ES-I3 (cell line): ENCODE data around the gene TRMT1.

ENCODE experiments used
- H3K36me3 ChIP-seq: 2 replicates; pipeline ENCODE4 v1.6.1; 2013; ENCODE audit warnings: mild to moderate bottlenecking, low read length, control low read depth, moderate library complexity; ENCODE audit not compliant: insufficient read depth
- H3K4me1 ChIP-seq: 2 replicates; pipeline ENCODE4 v1.6.1; 2013; ENCODE audit warnings: mild to moderate bottlenecking, control low read depth, low read length; ENCODE audit not compliant: insufficient read depth
- H3K9ac ChIP-seq: 2 replicates; pipeline ENCODE4 v1.6.1; 2013; ENCODE audit warnings: low read depth, mild to moderate bottlenecking, low read length, moderate library complexity
- H3K9me3 ChIP-seq: 2 replicates; pipeline ENCODE4 v1.6.1; 2013; ENCODE audit warnings: mild to moderate bottlenecking, low read length, moderate library complexity; ENCODE audit not compliant: control insufficient read depth, insufficient read depth

The TRMT1 gene

GRCh38 chr19:13097463-13098258, 18.9 kb downstream of the TRMT1 start:
- Histone ChIP-seq H3K4me1 (peaks cover 4% of the 10 kb centered on the region; the same call in 1 of the 2 replicates), H3K9ac (no peak overlapping the region; the same call in 1 of the 2 replicates), H3K9me3 (no peaks in the 10 kb centered on the region), H3K36me3 (no peaks in the 10 kb centered on the region)

DNA sequence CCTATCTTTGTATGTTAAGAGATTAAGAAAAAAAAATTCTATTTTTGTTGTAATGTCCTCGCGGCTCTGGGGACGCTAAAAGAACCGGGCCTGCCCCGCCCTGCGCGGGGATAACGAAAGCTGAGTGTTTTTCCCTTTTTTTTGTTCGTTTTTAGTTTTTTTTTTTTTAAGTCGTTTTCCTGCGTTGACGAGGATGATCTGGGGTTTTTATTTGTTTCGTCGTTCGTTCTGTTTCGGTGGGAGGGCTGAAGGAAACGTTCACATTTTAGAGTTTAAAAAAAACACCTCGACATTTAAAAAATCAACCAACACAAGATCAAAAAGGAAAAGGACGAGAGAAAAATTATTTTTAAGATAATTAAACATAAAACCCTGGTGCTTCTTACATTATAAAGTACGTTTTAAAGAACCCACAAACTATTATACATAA, 19.5 kb downstream of the TRMT1 start:
- no peaks in the 10 kb centered on the region for H3K9me3 ChIP-seq
- peak overlapping the region; percentile 66; the same call in 1 of the 2 replicates for H3K9ac ChIP-seq
- H3K36me3 ChIP-seq = no peaks in the 10 kb centered on the region
- peaks cover 7% of the 10 kb centered on the region for H3K4me1 ChIP-seq

GRCh38 chr19:13095934-13096927, 20.3 kb downstream of the TRMT1 start:
- Histone ChIP-seq H3K9me3 (no peaks in the 10 kb centered on the region), H3K4me1 (peaks cover 15% of the 10 kb centered on the region), H3K36me3 (no peaks in the 10 kb centered on the region), H3K9ac (peak overlapping the region; percentile 66)

GRCh38 chr19:13095393-13095784, 21.2 kb downstream of the TRMT1 start:
- Histone ChIP-seq H3K9ac (peak overlapping the region; percentile 66; the same call in 1 of the 2 replicates), H3K4me1 (peaks cover 20% of the 10 kb centered on the region), H3K36me3 (no peaks in the 10 kb centered on the region), H3K9me3 (no peaks in the 10 kb centered on the region)

- Histone ChIP-seq H3K9ac (peak overlapping the region; percentile 66; the same call in 1 of the 2 replicates), H3K9me3 (no peaks in the 10 kb centered on the region), H3K4me1 (peaks cover 20% of the 10 kb centered on the region), H3K36me3 (no peaks in the 10 kb centered on the region)
Measured at GRCh38 chr19:13094771-13095392, 21.7 kb downstream of the TRMT1 start.

DNA sequence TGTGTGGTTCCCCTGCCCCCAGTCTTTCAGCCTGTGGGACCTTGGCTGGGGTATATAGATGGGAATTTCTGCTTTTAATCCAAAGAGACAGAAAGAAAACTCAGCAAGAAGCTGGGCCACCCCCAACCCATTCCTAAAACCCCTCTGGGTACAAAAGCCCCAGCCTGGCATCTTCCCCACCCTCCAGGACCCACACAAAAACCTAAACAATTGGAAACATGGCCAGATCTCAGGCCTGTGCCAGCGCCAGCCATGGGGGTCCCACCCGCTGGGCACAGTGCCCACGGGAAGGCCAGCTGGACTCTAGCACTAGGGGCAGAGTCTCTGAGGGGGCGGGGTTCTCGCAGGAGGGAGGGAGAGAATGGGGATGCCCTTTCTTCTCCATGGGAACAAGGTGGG, 22.4 kb downstream of the TRMT1 start:
- H3K9ac ChIP-seq = no peak overlapping the region
- no peaks in the 10 kb centered on the region for H3K9me3 ChIP-seq
- H3K36me3 ChIP-seq = no peaks in the 10 kb centered on the region
- peaks cover 20% of the 10 kb centered on the region for H3K4me1 ChIP-seq

DNA sequence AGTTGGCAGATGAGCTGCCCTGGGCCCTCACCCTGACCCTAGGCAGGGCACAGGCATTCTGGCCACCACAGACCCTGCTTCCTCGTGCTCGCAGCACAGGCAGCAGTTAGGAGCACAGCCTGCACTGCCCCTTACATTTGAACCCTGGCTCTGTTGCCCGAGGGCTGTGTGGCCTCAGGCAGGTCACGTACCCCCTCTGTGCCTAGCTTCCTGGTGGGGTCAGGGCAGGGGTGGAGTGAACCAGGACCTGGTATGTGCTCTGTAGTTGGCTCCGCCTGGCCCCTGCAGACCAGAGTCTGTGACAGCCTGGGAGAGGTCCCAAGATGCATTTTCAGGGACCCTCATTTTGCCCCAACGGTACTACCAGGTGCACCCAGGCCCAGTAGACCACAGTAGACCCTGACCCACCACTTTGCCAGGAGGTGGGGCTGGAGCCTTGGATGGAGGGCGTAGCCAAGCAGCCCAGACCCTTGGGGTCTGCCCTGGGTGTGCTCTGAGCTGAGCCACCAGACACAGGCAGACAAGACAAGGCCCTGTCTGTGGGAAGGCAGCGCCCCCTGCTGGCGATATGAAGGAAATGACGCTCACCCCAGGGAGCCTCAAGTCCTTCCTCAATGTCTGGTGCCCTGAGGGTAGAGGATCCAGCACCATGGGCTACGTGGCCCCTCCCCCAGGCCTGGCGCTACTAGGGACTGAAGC, 23.0 kb downstream of the TRMT1 start:
- Histone ChIP-seq H3K9me3 (no peaks in the 10 kb centered on the region), H3K9ac (no peak overlapping the region), H3K4me1 (peaks cover 20% of the 10 kb centered on the region), H3K36me3 (no peaks in the 10 kb centered on the region)

- Histone ChIP-seq H3K4me1 (peaks cover 20% of the 10 kb centered on the region), H3K9ac (no peak overlapping the region)
Measured at GRCh38 chr19:13092606-13093235, 23.8 kb downstream of the TRMT1 start.

GRCh38 chr19:13092158-13092543, 24.4 kb downstream of the TRMT1 start:
- H3K4me1 ChIP-seq = peaks cover 19% of the 10 kb centered on the region
- no peak overlapping the region for H3K9ac ChIP-seq
- H3K9me3 ChIP-seq = no peaks in the 10 kb centered on the region
- no peaks in the 10 kb centered on the region for H3K36me3 ChIP-seq

More at GRCh38 chr19:13092606-13093235, 23.8 kb downstream of the TRMT1 start:
- Histone ChIP-seq H3K9me3 (no peaks in the 10 kb centered on the region), H3K36me3 (no peaks in the 10 kb centered on the region)

- Histone ChIP-seq H3K4me1 (peaks cover 16% of the 10 kb centered on the region), H3K36me3 (no peaks in the 10 kb centered on the region), H3K9ac (no peak overlapping the region), H3K9me3 (no peaks in the 10 kb centered on the region)
Measured at GRCh38 chr19:13091400-13092157, 25.0 kb downstream of the TRMT1 start.

DNA sequence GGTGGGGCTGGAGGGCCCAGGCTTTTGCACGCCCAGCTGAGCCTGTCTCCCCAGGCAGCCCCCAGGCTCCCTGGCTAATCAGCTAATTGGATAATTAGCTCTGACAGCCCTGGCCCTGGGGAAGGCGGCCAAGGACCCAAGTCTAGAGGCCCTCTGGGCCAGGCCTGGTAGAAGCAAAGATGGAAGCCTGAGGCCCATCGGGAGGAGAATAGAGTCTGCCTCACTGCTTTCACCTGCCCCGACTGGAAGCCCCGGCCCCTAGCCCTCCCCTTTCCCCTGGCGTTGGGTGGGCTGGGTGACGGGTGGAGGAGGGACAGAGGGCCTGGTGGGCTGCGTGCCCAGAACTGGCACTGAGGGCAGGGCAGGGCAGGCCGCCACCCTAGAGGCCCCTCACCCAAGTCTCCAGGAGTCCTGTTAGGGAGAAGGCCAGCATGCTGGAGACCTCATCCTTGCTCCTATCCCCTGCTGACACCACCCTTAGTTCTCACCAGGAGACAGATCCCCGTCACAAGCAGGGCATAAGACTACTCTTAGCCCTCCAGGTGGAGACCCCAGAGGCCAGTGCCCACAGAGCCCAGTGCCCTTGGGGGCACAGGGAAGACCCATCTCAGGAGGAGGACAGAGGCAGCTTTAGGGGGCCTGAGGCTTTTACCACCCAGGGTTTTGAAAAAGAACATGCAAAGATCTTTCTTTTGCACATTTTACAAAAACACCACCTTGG, 25.9 kb downstream of the TRMT1 start:
- H3K4me1 ChIP-seq = peaks cover 16% of the 10 kb centered on the region
- no peak overlapping the region for H3K9ac ChIP-seq
- no peaks in the 10 kb centered on the region for H3K36me3 ChIP-seq
- H3K9me3 ChIP-seq = no peaks in the 10 kb centered on the region

GRCh38 chr19:13089857-13090507, 26.6 kb downstream of the TRMT1 start:
- H3K4me1 ChIP-seq = peaks cover 16% of the 10 kb centered on the region
- no peaks in the 10 kb centered on the region for H3K9me3 ChIP-seq
- no peak overlapping the region for H3K9ac ChIP-seq
- H3K36me3 ChIP-seq = no peaks in the 10 kb centered on the region
